Measurements from ENCODE around the gene GSTA3.

DNA sequence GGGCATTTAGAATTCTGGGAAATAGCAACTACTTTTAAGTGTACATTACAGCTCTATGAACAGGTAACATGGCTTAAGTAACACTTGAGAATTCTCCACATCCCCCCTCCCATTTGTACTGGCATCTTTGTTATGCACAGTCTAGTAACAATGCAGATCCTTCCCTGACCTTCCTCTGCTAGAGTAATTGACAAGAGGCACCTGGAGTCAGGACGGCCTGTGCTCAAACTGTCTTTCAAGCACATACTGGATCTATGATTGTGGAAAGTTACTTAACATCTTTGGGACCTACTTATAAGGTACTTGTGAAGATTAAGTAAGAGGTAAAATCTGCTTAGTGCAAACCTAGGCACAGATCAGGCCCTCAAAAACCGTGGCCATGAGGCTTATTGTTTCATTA is 21.9 kb upstream of the GSTA3 start:
- no peak for TF ChIP-seq GATA2 (IDR thresholded peaks at IDR 0.05; ENCODE audit: insufficient read depth, insufficient read length, low read depth, low read length)
- TF ChIP-seq, protein P1, sequence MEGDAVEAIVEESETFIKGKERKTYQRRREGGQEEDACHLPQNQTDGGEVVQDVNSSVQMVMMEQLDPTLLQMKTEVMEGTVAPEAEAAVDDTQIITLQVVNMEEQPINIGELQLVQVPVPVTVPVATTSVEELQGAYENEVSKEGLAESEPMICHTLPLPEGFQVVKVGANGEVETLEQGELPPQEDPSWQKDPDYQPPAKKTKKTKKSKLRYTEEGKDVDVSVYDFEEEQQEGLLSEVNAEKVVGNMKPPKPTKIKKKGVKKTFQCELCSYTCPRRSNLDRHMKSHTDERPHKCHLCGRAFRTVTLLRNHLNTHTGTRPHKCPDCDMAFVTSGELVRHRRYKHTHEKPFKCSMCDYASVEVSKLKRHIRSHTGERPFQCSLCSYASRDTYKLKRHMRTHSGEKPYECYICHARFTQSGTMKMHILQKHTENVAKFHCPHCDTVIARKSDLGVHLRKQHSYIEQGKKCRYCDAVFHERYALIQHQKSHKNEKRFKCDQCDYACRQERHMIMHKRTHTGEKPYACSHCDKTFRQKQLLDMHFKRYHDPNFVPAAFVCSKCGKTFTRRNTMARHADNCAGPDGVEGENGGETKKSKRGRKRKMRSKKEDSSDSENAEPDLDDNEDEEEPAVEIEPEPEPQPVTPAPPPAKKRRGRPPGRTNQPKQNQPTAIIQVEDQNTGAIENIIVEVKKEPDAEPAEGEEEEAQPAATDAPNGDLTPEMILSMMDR (IDR thresholded peaks at IDR 0.05; ENCODE audit: extremely low read depth in 1 of 2, insufficient read depth in 1 of 2, low read depth in 1 of 2, low read length in 2 of 2), result no peak
- TF ChIP-seq, protein P2, sequence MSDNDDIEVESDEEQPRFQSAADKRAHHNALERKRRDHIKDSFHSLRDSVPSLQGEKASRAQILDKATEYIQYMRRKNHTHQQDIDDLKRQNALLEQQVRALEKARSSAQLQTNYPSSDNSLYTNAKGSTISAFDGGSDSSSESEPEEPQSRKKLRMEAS (IDR thresholded peaks at IDR 0.05; ENCODE audit: insufficient read depth, insufficient read length), result no peak
- no peak for TF ChIP-seq POLR2A (IDR thresholded peaks at IDR 0.05; ENCODE audit: low read depth, low read length)
- TF ChIP-seq MYC (IDR thresholded peaks at IDR 0.05; ENCODE audit: low read depth, low read length), result no peak
- no peak for TF ChIP-seq EZH2 (IDR thresholded peaks at IDR 0.05; ENCODE audit: borderline replicate concordance, low read depth, low read length, severe bottlenecking)
- no peak for TF ChIP-seq JUN (IDR thresholded peaks at IDR 0.05; ENCODE audit: borderline replicate concordance, insufficient read depth, insufficient read length, low read depth)
